GM21367 (cell line): Measurements from ENCODE around the gene GRIK3.

Experiments used
- ATAC-seq: cut with Tn5 transposase; IDR thresholded peaks from one replicate; pipeline ENCODE4 v1.9.1; 2021; ENCODE audit not compliant: unreplicated experiment

The GRIK3 gene

DNA sequence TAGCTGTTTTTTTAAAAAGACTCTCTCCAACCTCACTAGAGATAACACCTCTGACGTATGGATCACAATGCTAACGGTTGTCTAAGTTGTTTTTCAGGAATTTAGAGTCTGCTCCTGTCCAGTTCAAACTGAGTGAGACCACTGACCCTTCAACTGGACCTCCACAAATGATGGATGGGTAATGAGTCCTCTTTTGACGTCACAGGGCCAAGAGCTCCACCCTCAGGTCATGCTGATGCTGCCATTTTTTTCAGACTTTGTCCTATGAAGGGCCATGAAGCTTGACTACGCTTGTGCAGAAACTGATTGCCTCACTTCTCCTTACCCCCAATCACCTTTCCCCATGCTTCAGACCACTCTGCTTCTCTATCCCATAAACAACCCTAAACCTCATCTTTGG lies 16.6 kb downstream of the GRIK3 start:
- ATAC-seq: no peak

DNA sequence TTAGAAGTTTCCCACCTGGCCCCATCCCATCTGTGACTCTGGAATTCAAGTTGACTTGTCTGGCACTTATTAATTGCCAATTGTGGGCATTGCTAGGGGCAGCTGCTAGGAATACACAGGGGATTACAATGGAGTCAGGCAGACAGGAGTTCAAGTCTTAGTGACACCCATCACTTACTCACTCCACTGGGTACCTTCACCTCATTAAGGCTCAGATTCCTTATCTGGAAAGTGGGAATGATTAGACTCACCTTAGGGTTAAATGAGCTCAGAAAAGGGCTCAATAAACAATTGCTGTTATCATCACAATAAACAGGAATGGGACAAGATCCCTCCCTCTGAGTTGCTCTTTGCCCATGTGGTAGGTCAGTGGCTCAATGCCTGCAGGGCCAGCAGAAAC lies 18.2 kb downstream of the GRIK3 start:
- ATAC-seq: no peak

DNA sequence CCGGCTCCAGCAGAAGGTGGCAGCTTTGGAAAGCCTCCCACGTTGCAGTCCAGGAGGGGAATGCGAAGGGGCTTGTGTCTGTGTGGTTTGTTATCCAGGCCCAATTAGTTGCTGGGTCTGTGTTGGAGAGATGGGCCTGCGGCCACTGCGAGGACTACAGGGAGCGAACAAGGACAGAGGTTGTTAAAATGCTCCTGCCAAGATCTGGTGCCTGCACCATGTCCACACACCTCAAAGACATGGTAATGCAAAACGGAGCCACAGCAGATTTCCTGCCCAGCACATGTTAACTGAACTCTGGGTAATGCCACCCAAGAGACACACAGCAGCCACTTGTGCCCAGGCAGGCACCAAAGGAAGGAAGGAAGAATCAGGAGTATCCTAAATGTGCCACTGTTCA lies 18.6 kb downstream of the GRIK3 start:
- ATAC-seq: no peak

DNA sequence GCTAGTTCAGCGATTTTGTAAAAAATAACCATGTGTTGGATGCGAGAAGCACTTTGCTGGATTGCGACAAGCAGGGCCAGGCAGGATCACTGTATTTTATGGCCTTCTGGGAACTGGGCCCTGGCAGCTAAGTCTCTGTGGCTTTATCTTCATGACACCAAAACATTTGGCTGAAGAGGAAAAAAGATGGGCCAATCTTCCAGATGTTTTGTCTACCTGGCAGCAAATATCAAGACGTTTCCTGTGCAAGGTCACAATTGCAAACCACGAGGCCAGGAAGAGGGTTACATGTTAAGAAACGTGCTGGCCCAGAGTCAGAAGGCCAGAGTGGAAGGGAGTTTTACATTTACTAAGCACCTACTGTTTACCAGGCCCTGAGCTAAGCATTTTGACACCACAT lies 22.1 kb downstream of the GRIK3 start:
- ATAC-seq: no peak

DNA sequence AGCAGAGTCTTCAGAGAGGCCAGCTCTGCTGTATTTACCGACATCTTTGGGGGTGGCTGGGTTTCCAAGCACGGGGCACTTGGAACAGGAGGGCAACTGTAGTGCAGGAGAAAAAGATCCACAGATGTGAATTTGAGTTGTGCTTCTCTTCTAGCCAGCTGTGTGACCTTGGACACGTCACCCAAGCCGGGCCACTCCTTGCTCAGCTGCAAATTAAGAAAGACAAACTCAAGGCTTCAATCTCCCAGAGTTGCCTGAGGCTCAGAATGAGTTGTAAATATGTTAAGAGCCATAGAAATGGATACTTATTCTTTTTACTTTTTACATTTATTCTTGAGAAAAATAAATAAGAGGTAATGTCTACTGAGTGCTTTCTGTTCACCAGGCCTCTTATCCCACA lies 24.3 kb downstream of the GRIK3 start:
- ATAC-seq: no peak

DNA sequence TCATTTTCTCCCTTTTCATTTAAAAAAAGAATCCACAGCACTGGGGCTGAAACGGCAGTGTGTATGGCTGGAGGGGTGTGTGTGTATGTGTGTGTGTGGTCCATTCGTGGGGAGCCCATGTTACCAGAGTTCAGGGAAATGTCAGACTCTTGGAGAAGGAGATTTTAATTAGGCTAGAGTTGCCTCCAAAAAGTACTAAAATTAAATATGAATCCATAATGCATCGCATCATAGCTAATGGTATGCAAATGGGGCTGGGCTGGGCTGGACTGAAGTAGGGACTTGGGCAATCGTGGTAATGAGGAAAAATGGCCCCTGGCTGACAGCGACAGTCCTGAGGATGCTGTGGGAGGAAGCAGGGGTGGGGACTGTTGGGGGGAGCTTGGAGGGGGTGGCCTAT lies 24.8 kb downstream of the GRIK3 start:
- ATAC-seq: no peak

DNA sequence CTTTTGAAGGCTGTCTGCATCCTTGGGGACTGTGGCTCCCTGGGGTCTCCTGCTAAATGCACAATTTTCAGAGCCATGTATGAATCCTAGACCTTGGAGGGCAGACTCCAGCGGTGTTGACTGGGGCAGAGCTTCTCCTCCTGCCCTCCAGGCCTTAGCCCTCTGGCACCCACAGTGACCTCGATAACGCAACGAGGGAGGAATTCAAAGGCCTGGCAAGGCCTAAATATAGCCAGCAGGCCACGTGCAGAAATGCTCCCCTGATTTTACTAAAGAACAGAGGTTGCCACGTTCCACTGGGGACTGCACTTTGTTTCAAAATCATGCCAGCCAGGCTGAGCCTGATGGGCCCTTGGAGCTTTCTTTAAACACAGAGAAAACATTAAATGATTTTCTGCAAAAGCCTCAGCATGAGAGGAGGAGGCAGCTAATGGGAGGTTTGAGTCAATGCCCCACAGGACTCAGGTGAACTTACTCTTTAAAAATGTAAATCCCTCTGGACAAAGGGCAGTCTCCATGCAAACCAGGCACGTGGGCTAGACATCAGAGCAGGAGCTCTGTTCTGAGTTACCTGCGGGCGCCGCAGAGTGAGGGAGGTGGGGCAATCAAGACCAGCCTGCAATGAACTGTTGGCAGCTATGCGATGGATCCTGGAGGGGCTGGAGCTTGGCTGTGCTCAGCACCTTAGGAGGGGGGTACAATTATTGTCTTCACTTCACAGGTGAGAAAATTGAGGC lies 28.0 kb downstream of the GRIK3 start:
- ATAC-seq: no peak

DNA sequence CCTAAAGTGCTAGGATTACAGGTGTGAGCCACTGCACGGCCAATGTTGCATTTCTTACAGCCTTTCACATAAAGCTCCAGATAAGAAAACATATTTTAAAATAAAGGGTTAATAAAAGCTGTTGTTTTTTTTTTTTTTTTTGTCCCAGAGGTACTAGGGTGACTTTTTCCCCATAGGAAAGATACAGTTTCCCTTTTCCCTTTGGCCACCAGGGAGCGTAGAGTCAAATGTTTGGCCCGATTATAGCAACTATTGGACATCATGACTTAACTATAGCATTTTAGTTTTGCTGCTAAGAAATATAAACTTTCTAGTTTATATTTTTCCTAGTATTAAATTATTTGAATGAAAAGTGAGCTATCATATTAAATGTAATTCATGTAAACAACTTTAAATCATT lies 31.4 kb downstream of the GRIK3 start:
- ATAC-seq: no peak

DNA sequence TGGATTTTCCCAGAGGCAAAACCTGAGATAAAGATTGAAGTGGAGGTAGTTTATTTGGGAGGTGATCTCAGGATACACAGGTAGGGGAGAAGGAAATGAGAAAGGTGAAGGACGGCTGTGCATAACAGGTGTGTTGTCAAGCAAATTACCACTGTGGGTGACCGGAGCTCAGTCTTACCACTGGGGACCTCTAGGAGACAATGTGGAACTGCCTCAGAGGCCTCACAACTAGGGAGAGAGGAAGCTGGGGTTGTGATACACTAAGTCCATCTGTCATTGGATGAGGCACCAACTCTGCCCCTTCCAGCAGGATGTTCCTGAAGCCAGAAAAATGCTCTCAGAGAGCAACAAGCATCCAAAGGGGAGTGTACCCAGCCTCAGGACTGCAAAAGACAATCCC lies 32.6 kb downstream of the GRIK3 start:
- ATAC-seq: no peak

DNA sequence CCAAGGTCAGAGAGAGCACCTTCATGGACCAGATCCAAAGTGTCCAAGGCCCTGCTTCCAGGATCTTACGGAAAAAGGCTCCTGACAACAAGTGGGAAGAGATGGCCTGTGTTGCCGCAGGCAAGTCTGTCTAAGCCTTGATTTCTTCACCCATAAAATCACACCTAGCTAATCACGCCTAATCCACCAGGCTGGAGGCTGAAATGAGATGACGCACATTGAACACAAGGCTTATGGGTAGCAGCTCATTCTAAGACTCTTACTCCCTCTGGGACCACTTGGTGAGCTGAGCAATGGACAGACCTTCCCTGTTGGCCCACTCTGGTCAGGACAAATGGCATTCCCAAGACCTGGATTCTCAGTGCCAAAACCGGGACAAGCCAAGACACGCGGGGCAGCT lies 38.2 kb downstream of the GRIK3 start:
- no peak for ATAC-seq

DNA sequence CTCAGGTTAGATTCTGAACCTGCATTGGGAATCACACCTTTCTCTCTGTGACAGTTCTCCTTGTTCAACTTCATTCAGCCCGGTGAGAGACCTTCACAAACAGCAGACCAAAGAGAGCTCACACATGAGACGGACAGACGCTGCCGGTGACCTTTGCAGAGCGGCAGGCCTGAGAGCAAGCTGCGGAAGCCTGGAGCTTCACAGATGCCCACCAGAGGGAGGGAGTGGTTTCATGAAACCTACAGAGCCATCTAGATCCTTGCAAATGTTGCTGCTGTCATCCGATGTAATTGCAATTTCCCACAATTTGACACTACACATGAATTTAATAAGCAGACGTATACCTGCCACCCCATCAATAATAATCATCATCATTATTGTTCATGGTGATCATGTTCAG lies 39.4 kb downstream of the GRIK3 start:
- no peak for ATAC-seq

DNA sequence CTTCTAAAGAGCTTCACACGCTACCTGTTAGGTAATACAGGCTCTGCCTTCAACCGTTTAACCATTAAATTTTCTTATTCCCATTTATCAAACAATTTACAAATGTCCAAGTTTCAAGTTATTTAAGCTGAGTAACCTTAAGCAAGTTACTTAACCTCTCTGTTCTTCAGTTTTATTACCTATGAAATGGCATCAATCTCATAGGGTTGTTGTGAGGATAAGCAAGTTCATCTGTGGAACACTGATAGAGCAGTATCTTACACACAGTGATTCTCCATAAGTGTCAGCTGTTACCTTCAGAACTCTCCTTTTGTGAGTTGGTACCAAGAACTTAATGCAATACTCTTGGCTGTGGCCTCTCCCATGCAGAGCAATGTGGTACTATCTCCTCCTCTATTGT lies 40.0 kb downstream of the GRIK3 start:
- ATAC-seq: no peak

DNA sequence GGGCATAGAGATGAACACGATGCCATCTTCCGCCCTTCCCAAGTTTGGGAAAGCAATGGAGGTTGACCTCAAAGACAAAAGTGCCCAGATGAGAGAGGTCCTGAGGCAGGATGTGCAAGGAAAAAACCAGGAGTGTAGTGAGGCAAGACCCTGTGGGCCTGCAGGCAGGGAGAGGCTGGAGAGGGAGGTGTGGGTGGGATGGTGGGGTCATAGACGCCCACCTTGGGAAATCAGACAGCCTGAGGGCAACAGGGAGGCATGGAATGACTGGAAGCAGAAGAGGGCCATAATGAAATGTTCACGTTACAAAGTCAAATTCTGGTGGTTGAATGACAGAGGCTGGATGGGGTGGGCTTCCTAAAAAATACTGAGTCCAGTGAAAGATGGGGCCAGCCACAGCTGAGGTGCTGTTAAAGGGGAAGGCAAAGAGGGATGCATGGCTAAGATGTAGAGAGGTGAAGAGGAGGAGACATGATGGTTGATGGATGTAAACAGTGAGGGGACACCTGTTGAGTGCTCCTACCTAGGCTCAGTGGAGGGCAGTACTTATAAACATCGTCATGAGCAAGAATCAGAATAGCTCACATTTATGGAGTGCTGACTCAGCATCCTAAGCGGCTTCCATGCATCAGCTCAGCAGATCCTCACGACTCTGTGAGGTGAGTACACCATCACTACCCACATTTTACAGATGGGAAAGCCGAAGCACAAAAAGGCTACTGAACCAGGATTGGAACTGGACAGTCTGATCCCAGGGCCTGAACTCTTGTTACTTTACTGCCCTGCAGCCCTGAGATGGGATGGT lies 42.0 kb downstream of the GRIK3 start:
- ATAC-seq: no peak

DNA sequence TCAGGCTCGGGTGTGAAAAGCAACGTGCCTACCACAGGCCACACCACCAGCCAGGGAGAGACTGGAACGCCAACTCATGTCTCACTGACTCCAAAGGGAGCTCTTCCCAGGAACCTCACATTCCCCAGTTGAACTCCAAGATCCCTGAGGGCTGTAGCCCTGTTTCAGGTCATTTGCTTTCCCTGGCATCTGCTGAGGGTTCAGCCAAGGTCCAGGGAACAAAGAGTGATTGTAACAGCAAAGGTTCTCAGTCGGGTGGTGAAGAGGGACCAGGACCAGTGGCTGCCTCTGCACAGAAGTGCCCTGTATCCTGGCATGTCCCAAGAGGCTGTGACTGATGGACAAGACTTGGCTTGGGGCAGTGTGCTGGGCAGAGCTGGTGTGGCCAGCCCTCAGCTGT lies 42.8 kb downstream of the GRIK3 start:
- no peak for ATAC-seq

DNA sequence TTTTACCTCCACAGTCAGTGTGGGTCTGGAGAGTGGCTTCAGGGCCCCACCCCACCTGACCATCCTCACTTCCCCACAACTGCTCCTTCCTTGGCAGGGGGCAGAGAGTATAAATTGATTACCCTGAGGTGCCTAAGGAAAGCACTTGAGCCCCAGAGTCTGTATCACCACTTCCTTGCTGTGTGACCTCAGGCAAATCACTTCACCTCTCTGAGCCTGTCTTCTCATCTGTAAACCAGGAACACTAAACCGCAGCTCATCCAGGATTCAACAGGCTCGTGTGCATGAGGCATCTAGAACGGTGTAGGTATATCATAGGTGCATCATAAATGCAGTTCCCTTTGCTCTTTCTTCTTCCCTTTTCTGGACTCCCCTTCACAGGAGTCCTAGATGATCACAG lies 43.4 kb downstream of the GRIK3 start:
- no peak for ATAC-seq

DNA sequence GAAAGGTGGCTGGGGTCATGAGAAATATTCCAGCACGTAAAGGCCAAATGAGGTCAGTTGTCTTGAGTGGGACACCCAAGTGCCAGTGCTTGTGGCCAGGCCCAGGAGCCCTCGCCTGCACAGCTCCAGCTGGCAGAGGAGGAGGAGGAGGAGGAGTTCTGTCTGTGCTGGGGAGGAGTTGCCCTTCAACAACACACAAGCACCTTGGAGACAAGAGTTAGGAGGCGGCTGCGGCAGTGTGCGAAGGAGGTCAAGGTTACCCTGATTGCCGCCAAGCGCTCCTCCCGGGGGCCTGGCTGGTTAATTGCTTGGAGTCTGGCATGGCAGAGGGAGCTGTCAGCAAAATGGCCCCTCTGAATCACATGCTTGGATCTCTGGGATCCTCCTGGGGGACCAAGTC lies 45.1 kb downstream of the GRIK3 start:
- no peak for ATAC-seq

DNA sequence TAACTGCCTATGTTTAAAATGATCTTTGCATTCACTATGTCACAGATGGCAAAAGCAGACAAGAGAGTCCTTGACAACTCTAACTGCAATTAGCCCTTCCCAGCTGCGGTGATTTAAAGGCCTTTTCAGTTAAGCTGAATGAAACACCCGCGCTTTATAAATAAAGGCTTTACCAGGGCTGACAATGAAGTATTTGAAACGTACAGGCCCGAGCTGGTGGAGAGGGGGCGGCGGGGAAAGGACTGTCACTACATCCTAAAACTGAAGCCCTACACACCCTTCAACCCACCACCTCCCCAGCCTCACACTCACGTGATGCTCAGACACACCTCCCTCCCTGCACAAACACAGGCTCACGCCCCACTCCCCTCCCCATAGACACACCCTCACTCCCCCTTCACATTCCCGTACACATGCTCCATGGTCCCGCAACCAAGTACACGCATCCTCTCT lies 45.5 kb downstream of the GRIK3 start:
- no peak for ATAC-seq

DNA sequence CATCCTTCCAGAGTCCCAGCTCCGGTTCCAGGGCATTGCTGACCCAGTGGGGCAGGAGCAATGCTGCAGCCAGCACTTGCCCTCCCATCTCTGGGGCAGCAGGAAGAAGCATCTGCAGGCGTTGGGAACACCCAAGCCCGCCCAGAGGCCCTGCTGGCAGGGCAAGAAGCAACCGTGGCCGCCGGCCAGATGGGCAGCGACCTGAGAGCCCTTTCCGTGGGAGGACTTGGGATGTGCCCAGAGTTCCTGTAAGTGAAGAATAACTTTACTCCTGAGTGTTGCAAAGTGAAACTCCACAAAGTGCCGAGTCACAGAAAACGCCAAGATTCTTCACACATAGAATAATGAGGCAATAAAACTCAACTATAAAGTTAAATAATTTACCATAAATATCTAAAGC lies 46.0 kb downstream of the GRIK3 start:
- no peak for ATAC-seq

DNA sequence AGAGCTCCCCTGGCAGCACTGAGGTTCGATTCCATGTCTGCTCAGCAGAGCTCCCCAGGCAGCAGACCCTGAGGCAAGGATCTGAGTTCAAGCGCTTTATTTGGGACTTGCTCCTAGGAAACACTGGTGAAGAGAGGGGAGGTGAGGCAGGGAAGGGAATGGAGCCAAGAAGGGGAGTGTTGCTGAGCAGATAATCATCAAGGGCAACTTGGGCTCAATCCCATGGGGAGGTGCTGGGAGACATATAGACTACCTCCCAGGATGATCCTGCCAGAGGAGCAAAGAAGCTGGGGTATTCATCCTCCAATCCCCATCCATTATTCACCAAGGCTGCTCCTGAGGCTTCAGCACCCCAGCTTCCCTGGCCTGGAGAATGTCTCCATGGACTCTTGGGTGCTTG lies 47.0 kb downstream of the GRIK3 start:
- no peak for ATAC-seq

DNA sequence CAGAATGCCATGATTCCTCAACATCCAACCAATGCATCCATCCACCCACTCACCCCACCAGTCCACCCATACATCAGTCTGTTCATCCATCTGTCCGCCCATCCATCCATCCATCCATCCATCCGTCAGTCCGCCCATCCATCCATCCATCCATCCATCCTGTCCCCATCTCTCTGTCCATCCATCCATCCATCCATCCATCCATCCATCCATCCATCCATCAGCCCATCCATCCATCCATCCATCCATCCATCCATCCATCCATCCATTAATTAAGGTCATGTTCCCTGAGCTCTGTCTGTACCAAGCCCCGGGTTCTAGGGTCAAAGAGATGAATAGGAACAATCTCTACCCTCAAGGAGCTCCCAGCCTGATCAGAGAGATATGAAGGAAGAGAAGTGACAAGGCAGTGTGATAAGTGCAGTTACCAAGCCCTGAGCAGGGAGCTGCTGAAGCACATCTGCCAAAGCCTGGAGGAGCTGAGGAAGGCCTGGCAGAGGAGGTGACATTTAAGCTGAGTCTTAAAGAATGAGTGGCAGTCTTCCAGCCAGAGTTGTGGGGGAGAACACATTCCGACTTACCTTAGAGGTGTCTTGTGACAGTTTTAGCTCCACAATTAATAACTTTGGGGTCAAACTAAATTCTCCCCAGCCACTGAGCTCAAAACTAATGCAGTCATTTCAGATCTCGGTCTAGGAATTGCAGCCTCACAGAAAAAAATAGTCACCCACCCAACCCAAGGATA lies 47.9 kb downstream of the GRIK3 start:
- ATAC-seq: no peak

DNA sequence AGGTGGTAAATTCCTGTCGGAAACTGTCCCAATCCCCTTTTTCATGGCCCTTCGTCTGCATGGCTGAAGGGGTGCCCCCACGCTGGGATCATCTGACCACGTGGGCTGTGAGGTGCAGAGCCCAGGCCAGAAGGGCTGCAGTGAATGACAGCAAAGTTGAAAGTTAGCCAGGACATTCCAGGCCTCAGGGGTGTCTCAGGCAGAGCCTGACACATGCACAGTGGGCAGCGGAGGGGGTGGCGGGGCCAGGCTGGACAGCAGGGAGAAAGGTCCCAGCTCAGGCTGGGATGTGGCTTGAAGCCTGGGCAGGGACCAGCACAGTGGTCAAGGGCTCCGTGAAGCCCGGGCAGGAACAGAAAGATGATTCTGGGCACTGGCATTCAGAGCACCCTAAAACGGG lies 49.6 kb downstream of the GRIK3 start:
- ATAC-seq: no peak

DNA sequence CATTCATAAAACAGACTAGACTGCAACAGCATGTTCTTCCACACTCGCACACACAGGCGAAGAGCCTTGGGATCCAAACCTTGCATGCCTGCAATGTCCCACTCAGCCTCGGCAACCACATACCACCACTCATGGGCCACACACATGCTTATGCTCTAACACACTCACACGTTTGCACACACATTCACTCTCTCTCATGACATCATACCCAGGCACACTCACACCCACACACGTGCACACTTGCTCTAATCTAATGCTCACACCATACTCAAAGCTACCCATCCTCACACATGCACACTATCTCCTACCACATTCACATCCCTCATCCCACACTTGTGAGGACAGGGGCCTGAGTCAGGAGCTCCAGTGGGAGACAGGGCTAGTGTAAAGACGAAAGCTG lies 50.3 kb downstream of the GRIK3 start:
- ATAC-seq: no peak
